Hematopoietic multipotent progenitor cell treated with erythropoietin and hydrocortisone succinate and interleukin-3 and kit ligand, for 15 days (in vitro differentiated cells): ENCODE results near the gene TIMMDC1.
"Not testable (repeated sequence)": the region's sequence is repeated elsewhere in the genome, so short reads cannot be mapped to it uniquely, and the experiment has no call there.

Experiments
- DNase-seq: peaks from one replicate; pipeline ENCODE4 v3.0.0-alpha.2; 2015; ENCODE audit warnings: low spot score

TIMMDC1 gene

GRCh38 chr3:119510690-119511089 lies 12.3 kb downstream of the TIMMDC1 start:
- no peak for DNase-seq

- no peak for DNase-seq
These were observed 16.3 kb downstream of the TIMMDC1 start for GRCh38 chr3:119514637-119515036.

GRCh38 chr3:119517112-119517511 lies 18.8 kb downstream of the TIMMDC1 start:
- no peak for DNase-seq

GRCh38 chr3:119518026-119518425 lies 19.7 kb downstream of the TIMMDC1 start:
- DNase-seq: no peak

GRCh38 chr3:119524931-119525662 lies 26.8 kb downstream of the TIMMDC1 start:
- DNase-seq: no peak

- no peak for DNase-seq
These were observed 29.4 kb downstream of the TIMMDC1 start for GRCh38 chr3:119527714-119528113.

GRCh38 chr3:119529883-119530282 lies 31.5 kb downstream of the TIMMDC1 start:
- no peak for DNase-seq

- no peak for DNase-seq
These were observed 32.1 kb downstream of the TIMMDC1 start for GRCh38 chr3:119530456-119530855.

GRCh38 chr3:119531151-119531550 lies 32.8 kb downstream of the TIMMDC1 start:
- DNase-seq: no peak

GRCh38 chr3:119534296-119534695 lies 35.9 kb downstream of the TIMMDC1 start:
- DNase-seq: no peak

GRCh38 chr3:119536757-119537156 lies 38.4 kb downstream of the TIMMDC1 start:
- DNase-seq: no peak

GRCh38 chr3:119538772-119539171 lies 40.4 kb downstream of the TIMMDC1 start:
- DNase-seq: no peak

- DNase-seq: no peak
These were observed 43.2 kb downstream of the TIMMDC1 start for GRCh38 chr3:119541547-119541946.

- no peak for DNase-seq
These were observed 43.9 kb downstream of the TIMMDC1 start for GRCh38 chr3:119542168-119542767.

- DNase-seq: no peak
These were observed 44.8 kb downstream of the TIMMDC1 start for GRCh38 chr3:119543147-119543546.

- DNase-seq: no peak
These were observed 48.9 kb downstream of the TIMMDC1 start for GRCh38 chr3:119547227-119547626.

GRCh38 chr3:119548341-119548740 lies 50.0 kb downstream of the TIMMDC1 start:
- no peak for DNase-seq

- no peak for DNase-seq
These were observed 52.0 kb downstream of the TIMMDC1 start for GRCh38 chr3:119550192-119550910.

GRCh38 chr3:119551598-119551997 lies 53.3 kb downstream of the TIMMDC1 start:
- no peak for DNase-seq

GRCh38 chr3:119552928-119553327 lies 54.6 kb downstream of the TIMMDC1 start:
- DNase-seq: not testable (repeated sequence)

GRCh38 chr3:119553823-119554415 lies 55.6 kb downstream of the TIMMDC1 start:
- no peak for DNase-seq

- no peak for DNase-seq
These were observed 57.0 kb downstream of the TIMMDC1 start for GRCh38 chr3:119555309-119555735.

- no peak for DNase-seq
These were observed 57.6 kb downstream of the TIMMDC1 start for GRCh38 chr3:119555929-119556328.
